Neural cell (in vitro differentiated cells): ENCODE measurements around the gene ANXA6. TPM values are rescaled to one million over a fixed set of nuclear protein-coding genes. Genes with fewer than 3 reads are reported as not detected.

Source experiments
- H2AFZ ChIP-seq: fragments of 200-600, 300-800 bp; sonication (generic), shearing (Covaris generic); 2 replicates; pipeline ENCODE4 v1.6.0; 2014; ENCODE audit warnings: low read depth, mild to moderate bottlenecking, antibody characterized with exemption, low read length, moderate library complexity
- H3F3A ChIP-seq: fragments of 200-600 bp; shearing (Covaris generic); 2 replicates; pipeline ENCODE4 v1.6.1; 2016; ENCODE audit warnings: mild to moderate bottlenecking, moderate library complexity, mixed read lengths, antibody characterized with exemption, low read length; ENCODE audit not compliant: insufficient read depth, poor library complexity, severe bottlenecking
- H3K27ac ChIP-seq: fragments of 200-600, 300-800 bp; sonication (generic), shearing (Covaris generic); 2 replicates; pipeline ENCODE4 v1.5.1; 2014; ENCODE audit warnings: mild to moderate bottlenecking, low read length, moderate library complexity
- H3K27me3 ChIP-seq: fragments of 300-800, 200-600 bp; sonication (generic), shearing (Covaris generic); 2 replicates; pipeline ENCODE4 v1.6.0; 2014; ENCODE audit warnings: mild to moderate bottlenecking, low read depth, low read length, moderate library complexity; ENCODE audit not compliant: insufficient read depth
- H3K36me3 ChIP-seq: fragments of 300-800, 200-600 bp; sonication (generic), shearing (Covaris generic); 2 replicates; pipeline ENCODE4 v1.5.1; 2014; ENCODE audit warnings: mild to moderate bottlenecking, antibody characterized with exemption, low read length, moderate library complexity; ENCODE audit not compliant: insufficient read depth
- H3K4me2 ChIP-seq: fragments of 300-800, 200-600 bp; sonication (generic), shearing (Covaris generic); 2 replicates; pipeline ENCODE4 v1.6.0; 2014; ENCODE audit warnings: mild to moderate bottlenecking, low read length
- H3K4me3 ChIP-seq: fragments of 300-800, 200-600 bp; sonication (generic), shearing (Covaris generic); 2 replicates; pipeline ENCODE4 v1.5.1; 2014; ENCODE audit warnings: mild to moderate bottlenecking, low read length, moderate library complexity
- H3K79me2 ChIP-seq: fragments of 200-600 bp; shearing (Covaris generic); replicated peaks from 2 replicates; pipeline ENCODE4 v1.6.0; 2014; ENCODE audit warnings: mild to moderate bottlenecking, low read length, moderate library complexity; ENCODE audit not compliant: insufficient read depth
- H3K9ac ChIP-seq: fragments of 300-800, 200-600 bp; sonication (generic), shearing (Covaris generic); 2 replicates; pipeline ENCODE4 v1.6.1; 2016; ENCODE audit warnings: mild to moderate bottlenecking, low read length, mixed read lengths
- H3K9me2 ChIP-seq: fragments of 200-600 bp; shearing (Covaris generic); 2 replicates; pipeline ENCODE4 v1.6.1; 2016; ENCODE audit warnings: mild to moderate bottlenecking, low read length, mixed read lengths; ENCODE audit not compliant: insufficient read depth
- H3K9me3 ChIP-seq: fragments of 200-600, 300-800 bp; sonication (generic), shearing (Covaris generic); 2 replicates; pipeline ENCODE4 v1.6.1; 2016; ENCODE audit warnings: mild to moderate bottlenecking, mixed run types, low read length, moderate library complexity, mixed read lengths
- H4K20me1 ChIP-seq: fragments of 200-600 bp; shearing (Covaris generic); 2 replicates; pipeline ENCODE4 v1.6.1; 2016; ENCODE audit warnings: mild to moderate bottlenecking, mixed run types; ENCODE audit not compliant: insufficient read depth
- EP300 ChIP-seq: fragments of 450-650 bp; conservative IDR thresholded peaks from 2 replicates; pipeline ENCODE4 v1.6.1; 2014; ENCODE audit warnings: antibody characterized with exemption, mild to moderate bottlenecking, moderate library complexity; ENCODE audit not compliant: poor library complexity, severe bottlenecking
- EZH2 ChIP-seq: fragments of 200-600, 300-800 bp; shearing (Covaris generic), sonication (generic); IDR thresholded peaks from 2 replicates; pipeline ENCODE4 v1.6.1; 2014; ENCODE audit warnings: antibody characterized with exemption, low read length, borderline replicate concordance, mild to moderate bottlenecking; ENCODE audit not compliant: insufficient read depth, poor library complexity, severe bottlenecking
- MXI1 ChIP-seq: fragments of 450-650 bp; conservative IDR thresholded peaks from 2 replicates; pipeline ENCODE4 v1.6.1; 2014; ENCODE audit warnings: antibody characterized with exemption, mild to moderate bottlenecking; ENCODE audit not compliant: poor library complexity, severe bottlenecking
- POLR2AphosphoS5 ChIP-seq: IDR thresholded peaks from 2 replicates; pipeline ENCODE4 v1.6.1; 2012
- RAD21 ChIP-seq: fragments of 450-650 bp; conservative IDR thresholded peaks from 2 replicates; pipeline ENCODE4 v1.6.1; 2014; ENCODE audit warnings: antibody characterized with exemption, mild to moderate bottlenecking, moderate library complexity
- SMC3 ChIP-seq: fragments of 450-650 bp; conservative IDR thresholded peaks from 2 replicates; pipeline ENCODE4 v1.6.1; 2014; ENCODE audit warnings: antibody characterized with exemption, mild to moderate bottlenecking, moderate library complexity; ENCODE audit not compliant: poor library complexity
- TAF1 ChIP-seq: IDR thresholded peaks from 2 replicates; pipeline ENCODE4 v1.6.1; 2012; ENCODE audit warnings: low read depth
- polyA minus RNA-seq: library from RNA; depleted of rRNA, polyadenylated mRNA; stranded (reverse); fragments of >200 nt; gene quantifications from 2 replicates; pipeline ENCODE4 v1.2.3, GENCODE V29; 2014
- polyA plus RNA-seq: library from polyadenylated mRNA; depleted of rRNA; stranded (reverse); fragments of >200 nt; gene quantifications from 2 replicates; pipeline ENCODE4 v1.2.3, GENCODE V29; 2014
- TF ChIP-seq, protein P1 (sequence below): fragments of 450-650 bp; IDR thresholded peaks from 2 replicates; pipeline ENCODE4 v1.5.1; 2014; ENCODE audit warnings: antibody characterized with exemption, mild to moderate bottlenecking, moderate library complexity; ENCODE audit not compliant: poor library complexity, severe bottlenecking
- TF ChIP-seq, protein P2 (sequence below): IDR thresholded peaks from 2 replicates; pipeline ENCODE4 v1.6.1; 2012; ENCODE audit warnings: borderline replicate concordance

The ANXA6 gene
- polyA plus RNA-seq (27.5 and 51.9 TPM in 2 replicates), polyA minus RNA-seq (42.9 and 45.8 TPM in 2 replicates)

DNA sequence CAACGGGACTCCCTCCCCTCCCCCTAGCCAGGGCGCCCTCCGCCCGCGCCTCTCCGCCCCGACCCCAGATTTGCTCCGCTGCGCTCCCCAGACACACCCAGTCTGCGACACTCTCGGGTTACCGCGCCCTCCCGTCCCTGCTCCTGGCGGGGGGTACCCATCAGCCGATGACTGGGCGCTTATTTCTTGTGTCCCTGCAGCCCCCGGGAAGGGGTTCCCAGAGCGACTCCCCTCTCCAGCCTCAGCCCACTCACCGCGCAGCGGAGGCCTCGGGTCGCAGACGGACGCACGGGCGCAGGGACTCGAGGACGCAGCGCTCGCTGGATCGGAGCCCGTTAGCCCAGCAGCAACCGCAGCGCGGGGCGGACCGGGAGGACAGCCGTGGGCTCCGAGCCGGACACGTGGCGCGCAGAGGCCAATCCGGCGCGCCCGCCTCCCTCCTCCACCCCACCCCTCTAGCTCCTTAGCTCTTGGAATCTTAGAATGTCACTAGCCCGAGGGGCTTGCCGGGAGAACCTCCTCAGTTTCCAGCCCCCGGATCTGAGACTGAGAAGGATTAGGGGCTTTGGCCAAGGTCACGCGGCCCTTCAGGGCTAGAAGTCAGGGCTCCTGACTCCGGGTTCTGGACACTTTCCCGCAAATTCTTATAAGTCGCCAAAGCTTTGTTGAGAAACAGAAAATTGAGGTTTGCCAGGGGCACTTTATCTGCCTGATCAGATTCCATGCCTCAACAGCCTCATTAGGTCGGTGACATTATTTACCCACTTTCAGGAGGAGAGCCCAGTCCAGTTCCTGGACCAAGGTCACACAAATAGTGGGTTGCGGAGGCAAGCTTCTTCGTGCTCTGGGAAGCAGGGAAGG is at the start of gene ANXA6:
ANXA6 (minus strand) TSS at position 354 of the 861 bp plus-strand sequence. CDS start 9,878 bp downstream, outside the sequence.
- TF ChIP-seq, protein P1, sequence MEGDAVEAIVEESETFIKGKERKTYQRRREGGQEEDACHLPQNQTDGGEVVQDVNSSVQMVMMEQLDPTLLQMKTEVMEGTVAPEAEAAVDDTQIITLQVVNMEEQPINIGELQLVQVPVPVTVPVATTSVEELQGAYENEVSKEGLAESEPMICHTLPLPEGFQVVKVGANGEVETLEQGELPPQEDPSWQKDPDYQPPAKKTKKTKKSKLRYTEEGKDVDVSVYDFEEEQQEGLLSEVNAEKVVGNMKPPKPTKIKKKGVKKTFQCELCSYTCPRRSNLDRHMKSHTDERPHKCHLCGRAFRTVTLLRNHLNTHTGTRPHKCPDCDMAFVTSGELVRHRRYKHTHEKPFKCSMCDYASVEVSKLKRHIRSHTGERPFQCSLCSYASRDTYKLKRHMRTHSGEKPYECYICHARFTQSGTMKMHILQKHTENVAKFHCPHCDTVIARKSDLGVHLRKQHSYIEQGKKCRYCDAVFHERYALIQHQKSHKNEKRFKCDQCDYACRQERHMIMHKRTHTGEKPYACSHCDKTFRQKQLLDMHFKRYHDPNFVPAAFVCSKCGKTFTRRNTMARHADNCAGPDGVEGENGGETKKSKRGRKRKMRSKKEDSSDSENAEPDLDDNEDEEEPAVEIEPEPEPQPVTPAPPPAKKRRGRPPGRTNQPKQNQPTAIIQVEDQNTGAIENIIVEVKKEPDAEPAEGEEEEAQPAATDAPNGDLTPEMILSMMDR: no peak
- TF ChIP-seq EZH2 (no peak), POLR2AphosphoS5 (peak; percentile 93), EP300 (peak; percentile 46), RAD21 (peak; percentile 32), TAF1 (peak; percentile 81), SMC3 (no peak), MXI1 (peak; percentile 70)
- TF ChIP-seq, protein P2, sequence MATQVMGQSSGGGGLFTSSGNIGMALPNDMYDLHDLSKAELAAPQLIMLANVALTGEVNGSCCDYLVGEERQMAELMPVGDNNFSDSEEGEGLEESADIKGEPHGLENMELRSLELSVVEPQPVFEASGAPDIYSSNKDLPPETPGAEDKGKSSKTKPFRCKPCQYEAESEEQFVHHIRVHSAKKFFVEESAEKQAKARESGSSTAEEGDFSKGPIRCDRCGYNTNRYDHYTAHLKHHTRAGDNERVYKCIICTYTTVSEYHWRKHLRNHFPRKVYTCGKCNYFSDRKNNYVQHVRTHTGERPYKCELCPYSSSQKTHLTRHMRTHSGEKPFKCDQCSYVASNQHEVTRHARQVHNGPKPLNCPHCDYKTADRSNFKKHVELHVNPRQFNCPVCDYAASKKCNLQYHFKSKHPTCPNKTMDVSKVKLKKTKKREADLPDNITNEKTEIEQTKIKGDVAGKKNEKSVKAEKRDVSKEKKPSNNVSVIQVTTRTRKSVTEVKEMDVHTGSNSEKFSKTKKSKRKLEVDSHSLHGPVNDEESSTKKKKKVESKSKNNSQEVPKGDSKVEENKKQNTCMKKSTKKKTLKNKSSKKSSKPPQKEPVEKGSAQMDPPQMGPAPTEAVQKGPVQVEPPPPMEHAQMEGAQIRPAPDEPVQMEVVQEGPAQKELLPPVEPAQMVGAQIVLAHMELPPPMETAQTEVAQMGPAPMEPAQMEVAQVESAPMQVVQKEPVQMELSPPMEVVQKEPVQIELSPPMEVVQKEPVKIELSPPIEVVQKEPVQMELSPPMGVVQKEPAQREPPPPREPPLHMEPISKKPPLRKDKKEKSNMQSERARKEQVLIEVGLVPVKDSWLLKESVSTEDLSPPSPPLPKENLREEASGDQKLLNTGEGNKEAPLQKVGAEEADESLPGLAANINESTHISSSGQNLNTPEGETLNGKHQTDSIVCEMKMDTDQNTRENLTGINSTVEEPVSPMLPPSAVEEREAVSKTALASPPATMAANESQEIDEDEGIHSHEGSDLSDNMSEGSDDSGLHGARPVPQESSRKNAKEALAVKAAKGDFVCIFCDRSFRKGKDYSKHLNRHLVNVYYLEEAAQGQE: peak; percentile 58

DNA sequence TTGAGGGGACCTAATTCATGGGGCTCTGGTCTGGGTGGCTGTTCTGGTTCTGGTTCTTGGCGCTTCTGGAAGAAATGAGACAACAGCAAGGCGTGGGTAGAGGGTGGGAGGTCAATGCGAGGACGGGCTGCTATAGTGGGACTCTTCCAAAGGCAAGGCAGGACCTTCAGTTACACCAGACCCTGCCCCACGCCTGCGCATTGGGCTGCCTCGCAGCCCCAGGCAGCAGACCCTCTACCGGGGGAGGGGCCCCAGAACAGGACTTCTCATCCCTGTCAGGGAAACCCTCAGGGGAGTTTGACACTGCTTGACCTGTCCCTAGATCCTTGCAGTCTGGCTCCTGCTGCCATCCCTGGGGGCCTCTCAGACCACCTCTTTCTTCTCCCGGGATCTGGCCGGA is 47.8 kb upstream of the ANXA6 start:
- H4K20me1 ChIP-seq: no peaks in the 10 kb centered on the region
- H3K79me2 ChIP-seq: no peaks in the 10 kb centered on the region
- no peaks in the 10 kb centered on the region for H3K9me3 ChIP-seq
- no peak overlapping the region for H2AFZ ChIP-seq
- H3K27ac ChIP-seq: no peak overlapping the region
- TF ChIP-seq TAF1 (no peak), RAD21 (no peak), POLR2AphosphoS5 (no peak), EZH2 (no peak), EP300 (no peak), SMC3 (no peak), MXI1 (no peak)
- TF ChIP-seq, protein P2: no peak
- TF ChIP-seq, protein P1: no peak
- H3K9me2 ChIP-seq: no peaks in the 10 kb centered on the region
- no peak overlapping the region for H3K9ac ChIP-seq
- no peak overlapping the region for H3K4me3 ChIP-seq
- no peaks in the 10 kb centered on the region for H3K36me3 ChIP-seq
- H3K4me2 ChIP-seq: no peak overlapping the region
- no peaks in the 10 kb centered on the region for H3K27me3 ChIP-seq
- H3F3A ChIP-seq: no peaks in the 10 kb centered on the region

More for the DNA sequence above, at the start of gene ANXA6:
- H3K79me2 ChIP-seq: peaks cover 55% of the 10 kb centered on the region
- no peaks in the 10 kb centered on the region for H3K9me2 ChIP-seq
- no peaks in the 10 kb centered on the region for H3K27me3 ChIP-seq
- H3K27ac ChIP-seq: peak within 1 kb of the TSS; percentile 66
- H3K36me3 ChIP-seq: no peaks in the 10 kb centered on the region
- H3K4me3 ChIP-seq: peak within 1 kb of the TSS; percentile 96
- peak within 1 kb of the TSS; percentile 87 for H2AFZ ChIP-seq
- H3F3A ChIP-seq: no peaks in the 10 kb centered on the region
- peak within 1 kb of the TSS; percentile 98 for H3K4me2 ChIP-seq
- peak within 1 kb of the TSS; percentile 97 for H3K9ac ChIP-seq
- H4K20me1 ChIP-seq: no peaks in the 10 kb centered on the region
- no peaks in the 10 kb centered on the region for H3K9me3 ChIP-seq
